Measurements from ENCODE around the gene FIZ1. TPM values are rescaled to one million over a fixed set of nuclear protein-coding genes. Genes with fewer than 3 reads are reported as not detected.

The FIZ1 gene
- total RNA-seq, 4 donors from 2014 or later, result 4.8 to 11.7 (median 7.9) TPM

- Histone ChIP-seq H3K36me3 (peaks cover 0 to 27% (median 0%) of the 10 kb centered on the region in 3 donors), H3K9me3 (no peaks in the 10 kb centered on the region), H3K27me3 (no peaks in the 10 kb centered on the region), H3K4me1 (peaks cover 0 to 59% (median 15%) of the 10 kb centered on the region in 4 donors), H3K4me3 (peak overlapping the region; percentile 71 to 100 (median 88)), H3K27ac (peak overlapping the region; percentile 87 to 99 (median 96))
- peak; percentile 90 to 93 for DNase-seq (ENCODE audit: low spot score in 2 of 2)
- TF ChIP-seq CTCF (IDR thresholded peaks at IDR 0.05), result no peak
- peak in 1 of 2 donors; percentile 31 for TF ChIP-seq POLR2A (IDR thresholded peaks at IDR 0.05)
- TF ChIP-seq EP300 (IDR thresholded peaks at IDR 0.05), result peak; percentile 63 to 69
- WGBS, 2 donors, result 0% methylated on average over 28 to 33 of the region's 43 CpGs
Observed at GRCh38 chr19:55605207-55605636, 5.9 kb upstream of the FIZ1 start.

- H3K9me3 ChIP-seq, result no peaks in the 10 kb centered on the region
- no peak for TF ChIP-seq CTCF (IDR thresholded peaks at IDR 0.05)
- TF ChIP-seq EP300 (IDR thresholded peaks at IDR 0.05), result no peak
- no peak for TF ChIP-seq POLR2A (IDR thresholded peaks at IDR 0.05)
- H3K27me3 ChIP-seq, result no peaks in the 10 kb centered on the region
- H3K4me1 ChIP-seq, result peaks cover 0 to 60% (median 15%) of the 10 kb centered on the region in 4 donors
- no peak for DNase-seq (ENCODE audit: low spot score in 2 of 2)
- H3K36me3 ChIP-seq, result peaks cover 0 to 13% (median 0%) of the 10 kb centered on the region in 3 donors
- no peak overlapping the region for H3K4me3 ChIP-seq
- 70 to 81% methylated on average over 22 of the region's 22 CpGs for WGBS, 2 donors
- H3K27ac ChIP-seq, result peak overlapping the region in 2 of 4 donors; percentile 98 to 99
Observed at GRCh38 chr19:55603581-55604292, 4.4 kb upstream of the FIZ1 start.

- TF ChIP-seq POLR2A (IDR thresholded peaks at IDR 0.05) (no peak), CTCF (IDR thresholded peaks at IDR 0.05) (no peak), EP300 (IDR thresholded peaks at IDR 0.05) (no peak)
- Histone ChIP-seq H3K4me1 (peaks cover 0 to 61% (median 15%) of the 10 kb centered on the region in 4 donors), H3K27me3 (no peaks in the 10 kb centered on the region), H3K9me3 (no peaks in the 10 kb centered on the region), H3K36me3 (peaks cover 0 to 12% (median 0%) of the 10 kb centered on the region in 3 donors), H3K27ac (no peak overlapping the region), H3K4me3 (no peak overlapping the region)
- no peak for DNase-seq (ENCODE audit: low spot score in 2 of 2)
- WGBS, 2 donors, result 83 to 94% methylated on average over 19 to 21 of the region's 21 CpGs
Observed at GRCh38 chr19:55603115-55603514, 3.8 kb upstream of the FIZ1 start.

GRCh38 chr19:55602104-55603001 lies 3.0 kb upstream of the FIZ1 start:
- Histone ChIP-seq H3K27ac (peak overlapping the region in 1 of 4 donors; percentile 91), H3K27me3 (no peaks in the 10 kb centered on the region), H3K4me3 (no peak overlapping the region), H3K36me3 (peaks cover 0 to 17% (median 0%) of the 10 kb centered on the region in 3 donors), H3K4me1 (peaks cover 0 to 55% (median 15%) of the 10 kb centered on the region in 4 donors), H3K9me3 (no peaks in the 10 kb centered on the region)
- TF ChIP-seq EP300 (IDR thresholded peaks at IDR 0.05) (no peak), POLR2A (IDR thresholded peaks at IDR 0.05) (no peak), CTCF (IDR thresholded peaks at IDR 0.05) (no peak)
- WGBS, 2 donors, result 89 to 95% methylated on average over 50 to 60 of the region's 60 CpGs
- no peak for DNase-seq (ENCODE audit: low spot score in 2 of 2)
